Islet of Langerhans (tissue), 1 donor: Measurements from ENCODE around the gene AS3MT.
"Not testable (repeated sequence)": the region's sequence is repeated elsewhere in the genome, so short reads cannot be mapped to it uniquely, and the experiment has no call there.

Source experiments
- FAIRE-seq: peaks from one replicate; lab custom pipeline; 2011; peaks lifted over from hg19 to GRCh38; lab: Jason Lieb, UNC

Gene AS3MT

GRCh38 chr10:102869258-102870198, at the start of gene AS3MT:
TSS of gene AS3MT (plus strand) at chr10:102869470. CDS start at chr10:102869593, 123 bp downstream.
- no peak for FAIRE-seq

DNA sequence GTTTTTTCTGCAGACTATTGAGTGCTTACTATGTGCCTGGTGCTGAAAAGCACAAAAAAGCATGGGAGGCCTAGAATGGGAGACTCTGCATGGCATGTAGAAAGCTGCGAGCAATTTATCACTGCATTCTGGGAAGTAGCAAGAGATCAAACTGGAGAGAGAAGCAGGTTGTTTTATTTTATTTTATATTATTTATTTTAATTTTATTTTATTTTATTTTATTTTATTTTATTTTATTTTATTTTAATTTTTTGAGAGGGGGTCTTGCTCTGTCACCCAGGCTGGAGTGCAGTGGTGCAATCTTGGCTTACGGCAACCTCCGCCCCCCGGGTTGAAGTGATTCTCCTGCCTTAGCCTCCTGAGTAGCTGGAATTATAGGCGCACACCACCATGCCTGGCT, 49.3 kb upstream of the AS3MT start:
- not testable (repeated sequence) for FAIRE-seq

DNA sequence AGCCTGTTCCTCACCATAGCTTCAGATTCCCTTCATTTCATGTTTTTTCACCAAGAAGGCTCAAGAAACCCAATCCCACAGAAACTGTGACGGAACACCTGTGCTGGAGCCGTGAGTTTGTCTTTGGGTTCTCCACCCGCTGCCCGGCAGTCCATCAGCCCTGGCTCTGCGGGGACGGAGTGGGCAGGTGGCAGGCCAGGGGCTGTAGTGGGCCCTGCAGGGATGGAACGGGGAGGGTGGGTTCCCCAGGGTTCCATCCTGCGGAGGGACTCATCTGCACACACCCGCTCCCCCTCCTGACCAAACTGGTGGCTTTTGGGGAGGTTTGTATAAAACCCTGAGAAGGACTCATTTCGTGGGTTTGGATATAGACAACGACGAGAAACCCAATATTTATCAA, 47.0 kb upstream of the AS3MT start:
- no peak for FAIRE-seq

DNA sequence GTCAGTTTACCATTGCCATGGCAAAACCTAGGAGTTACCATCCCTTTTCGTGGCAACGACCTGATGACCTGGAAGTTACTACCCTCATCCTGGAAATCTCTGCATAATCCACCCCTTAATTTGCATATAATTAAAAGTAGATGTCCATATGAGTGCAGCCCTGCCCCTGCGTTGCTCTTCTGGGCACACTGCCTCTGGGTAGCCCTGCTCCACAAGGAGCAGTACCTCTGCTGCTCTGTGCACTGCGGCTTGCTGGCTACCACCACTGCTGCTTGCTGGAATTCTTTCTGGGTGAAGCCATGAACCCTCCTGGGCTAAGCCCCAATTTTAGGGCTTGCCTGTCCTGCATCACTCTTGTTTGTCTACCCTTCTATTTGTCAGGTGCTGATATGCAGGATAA, 44.6 kb upstream of the AS3MT start:
- no peak for FAIRE-seq

DNA sequence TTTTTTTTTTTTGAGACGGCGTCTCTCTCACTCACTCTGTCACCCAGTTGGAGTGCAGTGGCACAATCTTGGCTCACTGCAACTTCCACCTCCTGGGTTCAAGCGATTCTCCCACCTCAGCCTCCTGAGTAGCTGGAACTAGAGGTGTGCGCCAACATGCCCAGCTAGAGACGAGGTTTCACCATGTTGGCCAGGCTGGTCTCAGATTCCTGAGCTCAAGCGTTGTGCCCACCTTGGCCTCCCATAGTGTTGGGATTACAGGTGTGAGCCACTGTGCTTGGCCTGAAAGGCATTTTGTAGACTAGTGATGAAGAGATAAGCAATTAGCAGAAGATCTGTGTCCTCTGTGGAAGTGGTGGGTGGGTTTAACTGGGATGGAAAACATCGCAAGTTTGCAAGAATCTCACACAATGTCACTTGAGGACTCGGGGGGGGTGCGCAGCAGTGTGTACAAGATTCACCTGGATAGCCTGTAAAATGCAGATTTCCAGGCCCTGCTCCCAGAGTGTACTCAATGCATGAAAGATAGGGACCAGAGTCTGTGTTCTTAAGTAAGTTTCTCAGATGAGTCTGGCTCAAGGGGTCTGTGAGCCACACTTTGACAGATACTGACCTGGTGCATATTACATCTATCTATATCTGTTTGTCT, 43.0 kb upstream of the AS3MT start:
- FAIRE-seq = no peak

GRCh38 chr10:102827597-102827975, 41.7 kb upstream of the AS3MT start:
- no peak for FAIRE-seq

GRCh38 chr10:102831322-102832071, 37.8 kb upstream of the AS3MT start:
- no peak for FAIRE-seq

DNA sequence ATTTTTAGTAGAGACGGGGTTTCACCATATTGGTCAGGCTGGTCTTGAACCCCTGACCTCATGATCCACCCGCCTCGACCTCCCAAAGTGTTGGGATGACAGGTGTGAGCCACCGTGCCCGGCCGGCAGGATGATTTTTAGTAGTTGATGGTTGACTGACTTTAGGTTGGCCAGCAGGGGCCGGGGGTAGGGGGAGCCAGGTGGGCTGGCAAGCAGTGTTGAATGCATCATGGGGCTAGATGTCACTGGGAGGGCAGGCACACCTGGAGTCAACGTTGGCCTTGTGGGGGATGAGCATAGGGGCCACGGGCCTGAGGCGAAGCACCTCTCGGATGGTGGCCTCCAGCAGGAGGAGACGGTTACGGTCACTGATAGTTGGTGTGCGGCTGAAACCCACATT, 37.0 kb upstream of the AS3MT start:
- FAIRE-seq = no peak

DNA sequence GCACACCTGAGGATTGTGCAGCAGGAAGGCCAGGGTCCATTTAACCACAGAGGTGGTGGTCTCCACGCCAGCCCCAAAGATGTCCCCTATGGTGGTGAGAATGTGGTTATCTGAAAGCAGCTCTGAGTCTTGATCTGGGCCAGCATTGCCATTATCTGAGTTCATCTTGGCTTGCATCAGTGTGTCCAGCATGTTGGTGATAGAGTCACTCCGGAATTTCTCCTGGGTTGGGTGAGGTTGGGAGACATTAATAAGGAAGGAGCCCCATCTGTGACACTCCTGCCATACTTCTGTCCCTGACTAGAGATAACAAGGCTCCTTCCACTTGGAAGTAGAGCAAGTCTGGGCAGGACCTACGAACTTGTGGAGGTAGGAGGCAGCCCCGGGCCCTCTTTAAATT, 36.3 kb upstream of the AS3MT start:
- FAIRE-seq = no peak

GRCh38 chr10:102834143-102834542, 35.1 kb upstream of the AS3MT start:
- no peak for FAIRE-seq

DNA sequence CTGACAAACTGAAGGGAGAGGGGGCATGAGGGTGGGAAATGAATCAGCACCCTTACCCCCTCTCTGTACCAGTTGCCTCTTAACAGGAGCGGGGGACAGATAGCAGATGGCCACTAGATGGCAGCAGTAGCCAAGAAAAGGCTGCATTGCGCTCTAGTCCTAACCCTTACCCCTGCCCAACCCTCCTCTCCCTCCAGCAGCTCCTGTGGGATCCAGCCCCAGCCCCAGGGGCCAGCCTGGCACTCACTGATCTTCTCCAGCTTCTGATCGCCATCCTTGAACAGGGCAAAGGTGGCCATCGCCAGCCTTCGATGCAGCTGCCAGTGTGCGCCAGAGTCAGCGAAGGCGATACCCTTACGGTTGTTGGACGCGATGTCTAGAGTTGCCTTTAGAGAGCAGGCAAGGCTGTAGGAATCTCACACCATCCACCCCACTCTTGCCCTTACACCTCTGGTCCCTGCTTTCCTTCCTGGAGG, 34.2 kb upstream of the AS3MT start:
- FAIRE-seq = no peak

DNA sequence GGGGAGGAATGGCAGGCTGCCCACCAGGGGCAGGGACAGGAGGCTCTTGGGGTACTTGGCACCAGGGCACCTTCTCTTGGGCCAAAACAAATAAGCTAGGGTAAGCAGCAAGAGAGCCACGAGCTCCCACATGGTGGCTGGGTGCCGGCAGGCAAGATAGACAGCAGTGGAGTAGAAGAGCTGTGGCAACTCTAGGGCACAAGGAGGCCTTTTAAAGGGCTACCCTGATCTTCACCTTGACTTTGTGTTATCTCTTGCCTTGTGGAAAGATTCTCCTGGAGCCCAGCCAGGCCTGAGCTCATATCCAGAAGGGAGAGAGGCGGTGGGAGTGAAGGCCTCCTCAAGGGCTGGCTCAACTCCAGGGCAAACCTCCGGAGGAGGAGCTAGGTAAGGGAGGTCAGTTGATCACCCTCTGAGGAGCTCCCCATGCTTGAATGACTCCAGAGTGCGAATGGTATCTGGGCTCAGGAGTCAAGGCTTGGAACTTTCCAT, 32.0 kb upstream of the AS3MT start, which contains the start of gene CYP17A1:
Gene CYP17A1, minus strand, starts transcription at position 184 of the 492 bp plus-strand sequence. Its CDS starts 52 bp downstream, at position 132.
- FAIRE-seq = no peak

DNA sequence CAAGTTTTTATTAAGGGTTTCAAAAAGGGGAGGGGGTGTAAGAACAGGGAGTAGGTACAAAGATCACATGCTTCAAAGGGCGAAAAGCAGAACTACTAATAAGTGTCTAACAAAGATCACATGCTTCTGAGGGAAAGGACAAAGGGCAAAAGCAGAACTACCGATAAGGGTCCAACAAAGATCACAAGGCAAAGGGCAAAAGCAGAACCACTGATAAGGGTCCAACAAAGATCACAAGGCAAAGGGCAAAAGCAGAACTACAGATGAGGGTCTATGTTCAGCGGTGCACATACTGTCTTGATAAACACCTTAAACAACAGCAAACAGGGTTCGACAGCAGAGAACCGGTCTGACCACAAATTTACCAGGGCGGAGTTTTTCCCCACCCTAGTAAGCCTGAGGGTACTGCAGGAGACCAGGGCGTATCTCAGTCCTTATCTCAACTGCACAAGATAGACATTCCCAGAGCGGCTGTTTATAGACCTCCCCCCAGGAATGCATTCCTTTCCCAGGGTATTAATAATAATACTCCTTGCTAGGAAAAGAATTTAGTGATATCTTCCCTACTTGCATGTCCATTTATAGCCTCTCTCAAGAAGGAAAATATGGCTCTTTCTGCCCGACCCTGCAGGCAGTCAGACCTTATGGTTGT, 30.9 kb upstream of the AS3MT start:
- FAIRE-seq = not testable (repeated sequence)

GRCh38 chr10:102841827-102842345, 27.4 kb upstream of the AS3MT start:
- no peak for FAIRE-seq

- FAIRE-seq = not testable (repeated sequence)
Observed at GRCh38 chr10:102843139-102843538, 26.1 kb upstream of the AS3MT start.

GRCh38 chr10:102844190-102844776, 25.0 kb upstream of the AS3MT start:
- FAIRE-seq = not testable (repeated sequence)

- FAIRE-seq = no peak
Observed at GRCh38 chr10:102845352-102845902, 23.8 kb upstream of the AS3MT start.

- FAIRE-seq = no peak
Observed at GRCh38 chr10:102850025-102850518, 19.2 kb upstream of the AS3MT start.

- FAIRE-seq = not testable (repeated sequence)
Observed at GRCh38 chr10:102853237-102853636, 16.0 kb upstream of the AS3MT start.

DNA sequence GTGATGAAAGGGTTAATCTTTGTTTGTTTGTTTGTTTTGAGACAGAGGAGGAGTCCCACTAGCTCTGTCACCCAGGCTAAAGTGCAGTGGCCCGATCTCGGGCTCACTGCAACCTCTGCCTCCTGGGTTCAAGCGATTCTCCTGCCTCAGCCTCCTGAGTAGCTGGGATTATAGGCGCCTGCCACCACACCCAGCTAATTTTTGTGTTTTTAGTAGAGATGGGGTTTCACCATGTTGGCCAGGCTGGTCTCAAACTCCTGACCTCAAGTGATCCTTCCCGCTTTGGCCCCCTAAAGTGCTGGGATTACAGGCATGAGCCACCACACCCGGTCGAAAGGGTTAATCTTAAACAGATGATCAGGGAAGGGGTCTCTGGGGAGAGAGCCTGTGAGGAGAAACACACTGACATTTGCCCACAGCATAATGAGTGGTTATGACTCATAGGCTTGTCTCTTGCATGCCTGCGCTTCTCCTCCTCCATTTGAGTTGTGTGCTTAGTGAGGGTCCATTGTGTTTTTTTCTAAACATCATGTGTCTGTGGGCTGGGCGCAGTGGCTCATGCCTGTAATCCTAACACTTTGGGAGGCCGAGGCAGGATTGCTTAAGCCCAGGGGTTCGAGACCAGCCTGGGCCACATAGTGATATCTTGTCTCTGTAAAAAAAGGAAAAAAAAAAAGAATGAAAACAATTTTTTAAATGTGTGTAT, 13.4 kb upstream of the AS3MT start:
- not testable (repeated sequence) for FAIRE-seq
